ENCODE measurements around the gene TRABD.

Gene TRABD

DNA sequence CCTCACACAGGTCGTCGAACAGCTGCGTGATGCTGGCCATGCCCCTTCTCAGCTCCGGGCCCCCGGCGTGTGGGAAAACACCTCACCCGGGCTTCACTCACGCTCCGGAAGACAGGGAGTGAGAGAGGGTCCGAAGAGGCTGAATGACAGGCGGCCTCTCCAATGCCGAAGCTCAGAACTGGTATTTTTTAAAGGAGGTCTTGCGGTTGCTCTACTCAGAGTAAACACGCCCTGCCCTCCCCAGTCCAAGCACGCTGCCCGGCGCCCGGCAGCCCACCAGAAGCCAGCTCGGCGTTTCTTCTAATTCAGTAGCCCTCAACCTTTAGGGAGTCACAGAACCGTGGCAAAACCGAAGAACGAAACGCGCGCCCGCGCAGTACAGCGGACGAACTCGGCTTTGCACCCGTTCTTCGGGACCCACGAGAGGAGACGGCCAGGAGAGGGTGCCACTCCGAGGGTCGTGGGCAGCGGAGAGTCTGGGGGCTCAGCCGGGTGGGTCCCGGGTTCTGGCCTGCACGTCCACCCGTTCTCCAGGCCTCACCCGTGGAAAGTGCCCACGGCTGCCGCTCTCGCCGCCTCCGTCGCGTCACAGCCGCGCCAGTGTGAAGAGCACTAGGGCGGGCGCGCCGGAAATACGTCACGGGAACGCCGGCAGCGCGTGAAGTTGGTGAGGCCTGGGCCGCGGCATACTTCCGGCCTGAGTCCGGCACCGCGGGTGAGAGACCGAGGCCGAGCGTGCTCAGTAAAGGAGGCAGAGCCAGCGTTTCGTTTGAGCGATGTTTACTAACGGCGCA lies 58.9 kb downstream of the TRABD start, which contains the start of gene TUBGCP6:
Gene TUBGCP6 (minus strand): TSS at position 604 of the 794 bp plus-strand sequence. CDS start 564 bp downstream, at position 40.
- H4K91ac ChIP-seq (ENCODE audit: low read depth, low read length), result peak within 1 kb of the TSS; percentile 86
- H3K4me1 ChIP-seq (ENCODE audit: control insufficient read depth in 1 of 2, insufficient read depth in 2 of 2, low read length in 2 of 2), result peaks cover 10 to 18% of the 10 kb centered on the region in 2 experiments
- peaks cover 11% of the 10 kb centered on the region for H3K79me2 ChIP-seq (ENCODE audit: control insufficient read depth, insufficient read depth, low read length, poor library complexity)
- WGBS (ENCODE audit: extremely low coverage, insufficient coverage, insufficient read length), result no CpG with 5 or more reads among the region's 76 CpGs
- no peak within 1 kb of the TSS for H2BK12ac ChIP-seq (ENCODE audit: low read length)
- H3K27me3 ChIP-seq (ENCODE audit: insufficient read depth, low read length), result no peaks in the 10 kb centered on the region
- peak within 1 kb of the TSS; percentile 73 for H2BK5ac ChIP-seq (ENCODE audit: low read depth, low read length, poor library complexity)
- H4K8ac ChIP-seq (ENCODE audit: low read depth, low read length), result peak within 1 kb of the TSS; percentile 97
- H3K4ac ChIP-seq (ENCODE audit: low read depth, low read length), result peak within 1 kb of the TSS; percentile 75
- H4K12ac ChIP-seq (ENCODE audit: low read depth, low read length), result peak within 1 kb of the TSS; percentile 91
- peak within 1 kb of the TSS; percentile 88 for H3K9ac ChIP-seq (ENCODE audit: low read length)
- H3K4me2 ChIP-seq (ENCODE audit: low read length), result peak within 1 kb of the TSS; percentile 90
- H3K9me3 ChIP-seq (ENCODE audit: insufficient read depth, low read depth, low read length), result peaks cover 2% of the 10 kb centered on the region
- H3K4me3 ChIP-seq (ENCODE audit: low read depth, low read length), result peak within 1 kb of the TSS; percentile 92
- H3K18ac ChIP-seq (ENCODE audit: low read length), result peak within 1 kb of the TSS; percentile 95
- peaks cover 7% of the 10 kb centered on the region for H3K79me1 ChIP-seq (ENCODE audit: low read length)
- peaks cover 33 to 35% of the 10 kb centered on the region in 2 experiments for H3K36me3 ChIP-seq (ENCODE audit: control insufficient read depth in 1 of 2, insufficient read depth in 2 of 2, low read length in 2 of 2)
- no peak within 1 kb of the TSS for H3K23ac ChIP-seq (ENCODE audit: low read length)
- peak within 1 kb of the TSS; percentile 92 for H3K14ac ChIP-seq (ENCODE audit: low read length)
- DNase-seq, result peak; percentile 93 to 95
- peak within 1 kb of the TSS; percentile 29 for H2AK5ac ChIP-seq (ENCODE audit: low read length)
- peak within 1 kb of the TSS; percentile 87 for H3K27ac ChIP-seq (ENCODE audit: low read depth, low read length)
- peak within 1 kb of the TSS; percentile 86 for H2AFZ ChIP-seq (ENCODE audit: insufficient read depth, low read length, poor library complexity)
- peak within 1 kb of the TSS; percentile 52 for H2BK120ac ChIP-seq (ENCODE audit: insufficient read depth, low read length, poor library complexity)

- Histone ChIP-seq H3K14ac (ENCODE audit: low read length) (peak overlapping the region; percentile 92), H2BK5ac (ENCODE audit: low read depth, low read length, poor library complexity) (peak overlapping the region; percentile 73), H3K9me3 (ENCODE audit: insufficient read depth, low read depth, low read length) (peaks cover 3% of the 10 kb centered on the region), H3K23ac (ENCODE audit: low read length) (no peak overlapping the region), H2AFZ (ENCODE audit: insufficient read depth, low read length, poor library complexity) (peak overlapping the region; percentile 86), H3K9ac (ENCODE audit: low read length) (peak overlapping the region; percentile 80), H4K8ac (ENCODE audit: low read depth, low read length) (peak overlapping the region; percentile 97), H3K79me2 (ENCODE audit: control insufficient read depth, insufficient read depth, low read length, poor library complexity) (peaks cover 11% of the 10 kb centered on the region), H2BK120ac (ENCODE audit: insufficient read depth, low read length, poor library complexity) (peak overlapping the region; percentile 52), H3K79me1 (ENCODE audit: low read length) (peaks cover 7% of the 10 kb centered on the region), H3K4ac (ENCODE audit: low read depth, low read length) (peak overlapping the region; percentile 75), H3K4me1 (ENCODE audit: control insufficient read depth in 1 of 2, insufficient read depth in 2 of 2, low read length in 2 of 2) (peaks cover 15 to 24% of the 10 kb centered on the region in 2 experiments), H3K27ac (ENCODE audit: low read depth, low read length) (peak overlapping the region; percentile 87), H3K4me3 (ENCODE audit: low read depth, low read length) (peak overlapping the region; percentile 92), H4K12ac (ENCODE audit: low read depth, low read length) (peak overlapping the region; percentile 91), H2AK5ac (ENCODE audit: low read length) (peak overlapping the region; percentile 29), H3K4me2 (ENCODE audit: low read length) (peak overlapping the region; percentile 90), H2BK12ac (ENCODE audit: low read length) (no peak overlapping the region), H3K27me3 (ENCODE audit: insufficient read depth, low read length) (no peaks in the 10 kb centered on the region), H3K18ac (ENCODE audit: low read length) (peak overlapping the region; percentile 95), H3K36me3 (ENCODE audit: control insufficient read depth in 1 of 2, insufficient read depth in 2 of 2, low read length in 2 of 2) (peaks cover 26 to 29% of the 10 kb centered on the region in 2 experiments), H4K91ac (ENCODE audit: low read depth, low read length) (peak overlapping the region; percentile 86)
- no CpG with 5 or more reads among the region's 53 CpGs for WGBS (ENCODE audit: extremely low coverage, insufficient coverage, insufficient read length)
- no peak for DNase-seq
Measured at GRCh38 chr22:50245214-50246072, 59.7 kb downstream of the TRABD start.

DNA sequence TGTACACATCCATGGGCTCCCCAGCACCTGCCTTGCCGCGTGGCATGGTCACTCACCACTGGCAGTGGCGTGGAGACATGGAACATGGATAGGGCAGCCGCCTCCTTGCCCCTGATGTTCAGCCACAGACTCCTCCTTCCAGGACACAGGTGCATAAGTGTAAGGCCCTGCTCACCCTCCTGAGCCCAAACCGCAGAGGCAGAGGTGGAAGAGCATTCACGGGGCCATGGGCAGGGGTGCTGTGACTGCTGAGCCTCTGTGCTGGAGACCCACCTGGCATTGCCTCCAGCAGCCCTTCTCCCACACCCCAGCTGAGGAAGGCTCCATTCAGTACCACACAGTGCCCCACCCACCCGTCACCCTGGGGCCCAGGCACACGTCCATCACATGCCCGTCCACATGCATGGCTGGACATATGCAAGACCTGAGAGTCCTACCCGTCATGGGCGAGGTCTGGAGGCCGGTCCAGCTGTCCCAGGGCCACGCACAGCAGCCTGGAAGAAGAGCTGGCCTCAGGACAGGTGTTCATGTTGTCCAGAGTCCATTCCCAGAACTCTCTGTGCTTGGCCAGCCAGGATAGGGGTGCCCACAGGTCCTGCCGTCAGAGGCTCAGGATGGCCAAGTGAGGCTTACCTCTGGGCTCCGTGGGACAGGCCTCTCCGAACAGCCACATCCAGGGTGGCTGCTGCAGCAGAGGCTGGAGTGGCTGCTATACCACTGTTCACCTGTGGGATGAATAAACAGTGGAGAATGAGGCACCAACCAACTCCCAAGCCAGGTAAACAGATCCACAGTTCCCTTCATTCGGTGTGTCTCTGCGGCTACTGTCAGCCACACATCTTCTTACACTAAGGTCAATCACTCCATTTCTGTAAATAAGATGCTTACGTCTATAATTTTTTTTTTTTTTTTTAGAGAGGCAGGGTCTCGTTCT lies 60.8 kb downstream of the TRABD start:
- peaks cover 18 to 29% of the 10 kb centered on the region in 2 experiments for H3K4me1 ChIP-seq (ENCODE audit: control insufficient read depth in 1 of 2, insufficient read depth in 2 of 2, low read length in 2 of 2)
- no peak overlapping the region for H3K27ac ChIP-seq (ENCODE audit: low read depth, low read length)
- no peak overlapping the region for H4K8ac ChIP-seq (ENCODE audit: low read depth, low read length)
- no peak overlapping the region for H2AFZ ChIP-seq (ENCODE audit: insufficient read depth, low read length, poor library complexity)
- no peaks in the 10 kb centered on the region for H3K27me3 ChIP-seq (ENCODE audit: insufficient read depth, low read length)
- peaks cover 26 to 29% of the 10 kb centered on the region in 2 experiments for H3K36me3 ChIP-seq (ENCODE audit: control insufficient read depth in 1 of 2, insufficient read depth in 2 of 2, low read length in 2 of 2)
- H2BK12ac ChIP-seq (ENCODE audit: low read length), result no peak overlapping the region
- no peak overlapping the region for H3K4ac ChIP-seq (ENCODE audit: low read depth, low read length)
- H2BK120ac ChIP-seq (ENCODE audit: insufficient read depth, low read length, poor library complexity), result no peak overlapping the region
- no peak overlapping the region for H3K9ac ChIP-seq (ENCODE audit: low read length)
- no peak overlapping the region for H2AK5ac ChIP-seq (ENCODE audit: low read length)
- H3K4me3 ChIP-seq (ENCODE audit: low read depth, low read length), result peak overlapping the region; percentile 16
- no peak overlapping the region for H3K23ac ChIP-seq (ENCODE audit: low read length)
- no peak overlapping the region for H3K4me2 ChIP-seq (ENCODE audit: low read length)
- peaks cover 3% of the 10 kb centered on the region for H3K9me3 ChIP-seq (ENCODE audit: insufficient read depth, low read depth, low read length)
- no peak overlapping the region for H3K14ac ChIP-seq (ENCODE audit: low read length)
- no CpG with 5 or more reads among the region's 20 CpGs for WGBS (ENCODE audit: extremely low coverage, insufficient coverage, insufficient read length)
- no peak for DNase-seq
- no peak overlapping the region for H4K12ac ChIP-seq (ENCODE audit: low read depth, low read length)
- peaks cover 16% of the 10 kb centered on the region for H3K79me2 ChIP-seq (ENCODE audit: control insufficient read depth, insufficient read depth, low read length, poor library complexity)
- no peak overlapping the region for H3K18ac ChIP-seq (ENCODE audit: low read length)
- H4K91ac ChIP-seq (ENCODE audit: low read depth, low read length), result no peak overlapping the region
- H3K79me1 ChIP-seq (ENCODE audit: low read length), result peaks cover 13% of the 10 kb centered on the region
- no peak overlapping the region for H2BK5ac ChIP-seq (ENCODE audit: low read depth, low read length, poor library complexity)

Data from trophoblast cell (in vitro differentiated cells and primary cell).